Activated CD4-positive, alpha-beta T cell treated with anti-CD3 and anti-CD28 coated beads for 36 hours (primary cell): ENCODE data around the gene COX6B1. TPM values are rescaled to one million over a fixed set of nuclear protein-coding genes. Genes with fewer than 3 reads are reported as not detected.
"Not testable (repeated sequence)": the region's sequence is repeated elsewhere in the genome, so short reads cannot be mapped to it uniquely, and the experiment has no call there.

Source experiments
- ATAC-seq: fragments of 200-7000 bp; cut with Tn5 transposase; one replicate; pipeline ENCODE4 v1.10.0; 2021; ENCODE audit warnings: mild to moderate bottlenecking, moderate library complexity
- CTCF ChIA-PET: fragments of 350-600 bp; sonication (Branson Sonifier 250); formaldehyde crosslinking; loops from one replicate; lab custom pipeline; 2021; ENCODE audit warnings: antibody characterized with exemption; lab: Charles Lee
- POLR2A ChIA-PET: fragments of 350-600 bp; sonication (Branson Sonifier 250); formaldehyde crosslinking; loops from one replicate; lab custom pipeline; 2021; ENCODE audit warnings: antibody characterized with exemption, inconsistent platforms; lab: Charles Lee
- DNase-seq: peaks from one replicate; pipeline ENCODE4 v3.0.0-alpha.2; 2020
- H3K27ac Mint-ChIP-seq: one replicate; pipeline ENCODE4 v1.8.0; 2021; ENCODE audit warnings: mixed read lengths
- H3K27me3 Mint-ChIP-seq: one replicate; pipeline ENCODE4 v1.8.0; 2021; ENCODE audit warnings: mixed read lengths
- H3K36me3 Mint-ChIP-seq: one replicate; pipeline ENCODE4 v1.8.0; 2021; ENCODE audit warnings: low read depth, mixed read lengths
- H3K4me1 Mint-ChIP-seq: one replicate; pipeline ENCODE4 v1.8.0; 2021; ENCODE audit warnings: mixed read lengths
- H3K4me3 Mint-ChIP-seq: one replicate; pipeline ENCODE4 v1.8.0; 2021; ENCODE audit warnings: mild to moderate bottlenecking, moderate library complexity, mixed read lengths
- H3K9me3 Mint-ChIP-seq: one replicate; pipeline ENCODE4 v1.8.0; 2021; ENCODE audit warnings: low read depth, mixed read lengths
- intact Hi-C, 2 experiments: fragments of 100-400 bp; cut with DNase I in 1 of 2; cut with micrococcal nuclease in 1 of 2; formaldehyde crosslinking; loops; one replicate each; pipeline versions ENCODE4 v1.14.2 to v1.15.1; 2022 to 2024; cut with DNase I, micrococcal nuclease
- total RNA-seq, 2 experiments: library from RNA; stranded (reverse); gene quantifications; one replicate each; pipeline ENCODE4 v1.2.3, GENCODE V29; 2021

The COX6B1 gene
- total RNA-seq, 2 experiments from 2014 or later, result 385 to 437 TPM

- ATAC-seq (peak; percentile 16), DNase-seq (peak; percentile 94)
- intact Hi-C loops, result loop anchor here (1.0 to 10.0 kb wide), 13 partner anchors 17 to 495 kb away; partner anchors contain the start of genes ALKBH6 (in 1 of the 2), ARHGAP33 (in 1 of the 2), CAPNS1 (in 1 of the 2) and FXYD5 (in 1 of the 2)
- H3K9me3 Mint-ChIP-seq, result no peaks in the 10 kb centered on the region
- peaks cover 5% of the 10 kb centered on the region for H3K36me3 Mint-ChIP-seq
- no peaks in the 10 kb centered on the region for H3K27me3 Mint-ChIP-seq
- ChIA-PET CTCF (interaction anchor here (0.6 to 1.2 kb wide), 3 partner anchors 31 to 103 kb away, joined by 3 read pairs; partner anchors contain the start of gene LIN37), POLR2A (interaction anchor here (1.5 to 1.7 kb wide), 2 partner anchors 66 to 68 kb away, joined by 4 to 7 read pairs; no protein-coding TSS in a partner anchor)
- peaks cover 43% of the 10 kb centered on the region for H3K4me1 Mint-ChIP-seq
- peak overlapping the region; percentile 77 for H3K4me3 Mint-ChIP-seq
- H3K27ac Mint-ChIP-seq, result peak overlapping the region; percentile 83
Observed at GRCh38 chr19:35644987-35645679, 3.0 kb upstream of the COX6B1 start.

DNA sequence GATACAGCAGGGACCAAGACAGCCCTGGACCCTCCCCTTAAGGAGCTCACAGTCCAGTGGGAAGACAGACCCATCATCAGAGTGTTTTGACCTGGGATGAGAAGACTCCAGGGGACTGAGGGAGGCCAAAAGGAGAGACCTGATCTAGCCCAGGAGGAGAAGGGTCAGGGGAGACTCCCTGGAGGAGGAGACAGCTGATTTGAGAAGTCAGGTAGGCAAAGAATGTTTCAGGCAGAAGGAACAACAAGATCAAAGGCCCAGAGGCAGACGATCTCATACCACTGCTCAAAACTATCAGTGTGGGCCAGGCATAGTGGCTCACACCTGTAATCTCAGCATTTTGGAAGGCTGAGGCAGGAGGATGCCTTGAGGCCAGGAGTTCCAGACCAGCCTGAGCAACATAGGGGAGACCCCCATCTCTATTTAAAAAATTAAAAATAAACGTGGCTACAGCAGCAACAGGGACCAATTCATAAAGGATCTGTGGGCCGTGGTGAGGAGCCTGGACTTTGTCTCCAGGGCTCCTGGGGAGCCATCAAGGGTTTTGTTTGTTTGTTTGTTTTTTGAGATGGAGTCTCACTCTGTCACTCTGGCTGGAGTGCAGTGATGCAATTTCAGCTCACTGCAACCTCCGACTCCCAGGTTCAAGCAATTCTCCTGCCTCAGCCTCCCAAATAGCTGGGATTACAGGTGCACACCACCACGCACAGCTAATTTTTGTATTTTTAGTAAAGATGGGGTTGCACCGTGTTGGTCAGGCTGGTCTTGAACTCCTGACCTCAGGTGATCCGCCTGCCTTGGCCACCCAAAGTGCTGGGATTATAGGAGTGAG lies 2.2 kb upstream of the COX6B1 start:
- H3K36me3 Mint-ChIP-seq, result peaks cover 8% of the 10 kb centered on the region
- ATAC-seq (no peak), DNase-seq (no peak)
- intact Hi-C loops, result loop anchor here in 1 of 2 experiments (10.0 kb wide), 1 partner anchor 491 kb away; the partner anchor contains the start of gene FXYD5
- H3K27me3 Mint-ChIP-seq, result no peaks in the 10 kb centered on the region
- peak overlapping the region; percentile 77 for H3K4me3 Mint-ChIP-seq
- no peak overlapping the region for H3K27ac Mint-ChIP-seq
- POLR2A ChIA-PET, result no interaction called here
- H3K9me3 Mint-ChIP-seq, result no peaks in the 10 kb centered on the region
- H3K4me1 Mint-ChIP-seq, result peaks cover 50% of the 10 kb centered on the region
- CTCF ChIA-PET, result interaction anchor here (0.6 kb wide), 1 partner anchor 32 kb away, joined by 3 read pairs; no protein-coding TSS in a partner anchor

DNA sequence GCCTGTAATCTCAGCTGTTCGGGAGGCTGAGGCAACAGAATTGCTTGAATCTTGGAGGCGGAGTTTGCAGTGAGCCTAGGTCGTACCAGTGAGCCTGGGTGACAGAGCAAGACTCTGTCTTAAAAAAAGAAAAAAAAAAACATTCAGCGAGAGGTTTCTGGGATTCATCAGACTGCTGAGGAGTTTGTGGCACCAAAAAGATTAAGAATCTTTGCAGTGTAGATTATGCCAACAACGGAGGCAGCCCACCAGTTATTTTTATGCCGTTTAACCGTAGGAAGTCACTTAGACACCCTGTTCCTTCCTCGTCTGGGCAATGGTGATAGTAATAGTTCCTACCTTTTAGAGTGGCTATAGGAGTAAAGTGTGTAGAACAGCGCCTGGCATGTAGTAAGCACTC lies 2.5 kb downstream of the COX6B1 start:
- Mint-ChIP-seq H3K27me3 (no peaks in the 10 kb centered on the region), H3K36me3 (peaks cover 30% of the 10 kb centered on the region), H3K27ac (peak overlapping the region; percentile 55), H3K9me3 (no peaks in the 10 kb centered on the region), H3K4me1 (peaks cover 26% of the 10 kb centered on the region), H3K4me3 (no peak overlapping the region)
- intact Hi-C loops, result no loop called here
- POLR2A ChIA-PET, result no interaction called here
- CTCF ChIA-PET, result no interaction called here
- ATAC-seq, result no peak
- no peak for DNase-seq

GRCh38 chr19:35654828-35655227 lies 6.7 kb downstream of the COX6B1 start:
- POLR2A ChIA-PET, DNase-seq, H3K9me3 Mint-ChIP-seq, H3K4me3 Mint-ChIP-seq, H3K27me3 Mint-ChIP-seq, intact Hi-C loops, H3K27ac Mint-ChIP-seq, ATAC-seq: not testable (repeated sequence)
- CTCF ChIA-PET, result interaction anchor here (0.6 kb wide), 1 partner anchor 611 kb away, joined by 4 read pairs; no protein-coding TSS in a partner anchor
- H3K4me1 Mint-ChIP-seq, result peaks cover 18% of the 10 kb centered on the region
- H3K36me3 Mint-ChIP-seq, result peaks cover 52% of the 10 kb centered on the region

- Mint-ChIP-seq H3K4me1 (peaks cover 12% of the 10 kb centered on the region), H3K9me3 (no peaks in the 10 kb centered on the region), H3K36me3 (peaks cover 52% of the 10 kb centered on the region), H3K27ac (peak overlapping the region; percentile 0), H3K27me3 (no peaks in the 10 kb centered on the region), H3K4me3 (no peak overlapping the region)
- intact Hi-C loops, result no loop called here
- no peak for ATAC-seq
- ChIA-PET CTCF (interaction anchor here (0.6 kb wide), 1 partner anchor 194 kb away, joined by 3 read pairs; no protein-coding TSS in a partner anchor), POLR2A (no interaction called here)
- DNase-seq, result no peak
Observed at GRCh38 chr19:35655600-35655999, 7.5 kb downstream of the COX6B1 start.

GRCh38 chr19:35656700-35657099 lies 8.6 kb downstream of the COX6B1 start:
- peaks cover 4% of the 10 kb centered on the region for H3K4me1 Mint-ChIP-seq
- no peak overlapping the region for H3K4me3 Mint-ChIP-seq
- intact Hi-C loops, result no loop called here
- ChIA-PET POLR2A (interaction anchor here (0.6 kb wide), 1 partner anchor 16 kb away, joined by 3 read pairs; no protein-coding TSS in a partner anchor), CTCF (interaction anchor here (1.6 kb wide), 1 partner anchor 17 kb away, joined by 3 read pairs; no protein-coding TSS in a partner anchor)
- no peak overlapping the region for H3K27ac Mint-ChIP-seq
- peaks cover 50% of the 10 kb centered on the region for H3K36me3 Mint-ChIP-seq
- H3K27me3 Mint-ChIP-seq, result no peaks in the 10 kb centered on the region
- DNase-seq (no peak), ATAC-seq (no peak)
- no peaks in the 10 kb centered on the region for H3K9me3 Mint-ChIP-seq

GRCh38 chr19:35657904-35658700 lies 10.0 kb downstream of the COX6B1 start:
- no peak overlapping the region for H3K4me3 Mint-ChIP-seq
- peaks cover 2% of the 10 kb centered on the region for H3K4me1 Mint-ChIP-seq
- no peak overlapping the region for H3K27ac Mint-ChIP-seq
- no peaks in the 10 kb centered on the region for H3K9me3 Mint-ChIP-seq
- no peaks in the 10 kb centered on the region for H3K27me3 Mint-ChIP-seq
- H3K36me3 Mint-ChIP-seq, result peaks cover 56% of the 10 kb centered on the region
- ChIA-PET CTCF (interaction anchor here (0.8 to 1.9 kb wide), 4 partner anchors 10 to 374 kb away, joined by 3 to 5 read pairs (median 4); partner anchors contain the start of gene COX6B1), POLR2A (interaction anchor here (0.6 kb wide), 1 partner anchor 18 kb away, joined by 4 read pairs; no protein-coding TSS in a partner anchor)
- ATAC-seq (peak; percentile 53), DNase-seq (peak; percentile 33)
- intact Hi-C loops, result no loop called here

DNA sequence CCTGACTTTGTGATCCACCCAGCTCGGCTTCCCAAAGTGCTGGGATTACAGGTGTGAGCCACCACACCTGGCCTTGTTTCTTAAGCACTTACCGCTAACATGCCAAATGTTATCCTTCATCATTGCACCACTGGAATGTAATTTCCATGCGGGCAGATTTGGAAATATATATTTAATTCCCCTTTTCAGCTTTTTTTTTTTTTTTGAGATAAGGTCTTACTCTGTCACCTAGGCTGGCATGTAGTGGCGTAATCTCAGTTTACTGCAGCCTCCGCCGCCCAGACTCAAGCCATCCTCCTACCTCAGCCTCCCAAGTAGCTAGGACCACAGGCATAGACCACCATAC lies 13.8 kb downstream of the COX6B1 start:
- CTCF ChIA-PET, result no interaction called here
- H3K9me3 Mint-ChIP-seq, result no peaks in the 10 kb centered on the region
- H3K4me1 Mint-ChIP-seq, result no peaks in the 10 kb centered on the region
- DNase-seq (no peak), ATAC-seq (no peak)
- H3K36me3 Mint-ChIP-seq, result peaks cover 41% of the 10 kb centered on the region
- H3K27me3 Mint-ChIP-seq, result no peaks in the 10 kb centered on the region
- POLR2A ChIA-PET, result no interaction called here
- intact Hi-C loops, result loop anchor here in 1 of 2 experiments (2.0 kb wide), 1 partner anchor 17 kb away; no protein-coding TSS in a partner anchor
- no peak overlapping the region for H3K27ac Mint-ChIP-seq
- H3K4me3 Mint-ChIP-seq, result no peak overlapping the region

- ChIA-PET CTCF (interaction anchor here (0.7 kb wide), 1 partner anchor 539 kb away, joined by 3 read pairs; no protein-coding TSS in a partner anchor), POLR2A (no interaction called here)
- DNase-seq (no peak), ATAC-seq (no peak)
- intact Hi-C loops, result loop anchor here in 1 of 2 experiments (2.0 kb wide), 1 partner anchor 15 kb away; no protein-coding TSS in a partner anchor
- no peaks in the 10 kb centered on the region for H3K9me3 Mint-ChIP-seq
- H3K27ac Mint-ChIP-seq, result no peak overlapping the region
- no peaks in the 10 kb centered on the region for H3K4me1 Mint-ChIP-seq
- peaks cover 28% of the 10 kb centered on the region for H3K36me3 Mint-ChIP-seq
- H3K4me3 Mint-ChIP-seq, result no peak overlapping the region
- no peaks in the 10 kb centered on the region for H3K27me3 Mint-ChIP-seq
Observed at GRCh38 chr19:35663981-35664380, 15.9 kb downstream of the COX6B1 start.

DNA sequence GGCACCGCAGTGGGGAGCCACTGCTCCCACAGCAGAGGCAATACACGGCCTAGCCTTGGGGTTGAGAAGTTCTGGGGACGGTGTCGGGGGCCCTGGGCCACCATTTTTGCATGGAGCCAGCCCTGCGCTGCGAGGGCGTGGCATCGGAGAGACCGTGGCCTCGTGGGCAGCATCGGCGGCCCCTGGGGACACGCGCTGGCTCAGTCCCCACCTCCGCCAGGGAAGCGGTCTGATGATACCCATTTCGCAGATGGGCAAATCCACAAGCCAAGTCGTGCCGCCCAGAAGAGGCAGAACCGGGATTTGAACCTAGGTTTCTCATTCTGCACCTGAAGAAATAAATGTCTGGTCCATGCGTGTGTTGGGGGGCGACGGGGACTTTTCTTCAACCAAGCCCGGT lies 17.0 kb downstream of the COX6B1 start:
- Mint-ChIP-seq H3K9me3 (no peaks in the 10 kb centered on the region), H3K27me3 (peaks cover 6% of the 10 kb centered on the region), H3K36me3 (peaks cover 21% of the 10 kb centered on the region), H3K4me3 (no peak overlapping the region), H3K27ac (peak overlapping the region; percentile 60), H3K4me1 (no peaks in the 10 kb centered on the region)
- intact Hi-C loops, result no loop called here
- ATAC-seq, result no peak
- no peak for DNase-seq
- ChIA-PET POLR2A (no interaction called here), CTCF (no interaction called here)
